ENCODE results near the gene STIL.

DNA sequence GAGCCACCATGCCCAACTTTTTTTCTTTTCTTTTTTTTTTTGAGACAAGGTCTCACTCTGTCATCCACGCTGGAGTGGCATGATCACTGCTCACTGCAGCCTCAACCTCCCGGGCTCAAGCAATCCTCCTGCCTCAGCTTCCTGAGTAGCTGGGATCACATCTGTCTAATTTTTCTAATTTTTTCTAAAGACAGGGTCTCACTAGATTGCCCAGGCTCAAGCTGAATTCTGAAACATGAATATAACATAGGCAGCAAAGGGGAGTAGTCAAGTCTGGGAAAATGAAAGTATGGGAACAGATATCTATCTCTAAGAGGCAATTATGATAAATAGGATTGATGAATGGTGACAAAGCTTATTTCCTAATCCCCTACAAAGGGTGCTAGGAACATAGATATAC, 12.3 kb upstream of the STIL start:
- TF ChIP-seq CTCF (IDR thresholded peaks at IDR 0.05) (no peak), POLR2A (IDR thresholded peaks at IDR 0.05) (no peak)
